IPS DF 19.7 (cell line): ENCODE measurements around the gene NDFIP2.

Experiments
- DNase-seq: peaks from one replicate; pipeline ENCODE4 v3.0.0-alpha.2; 2013; ENCODE audit warnings: low read depth, low spot score

Gene NDFIP2

DNA sequence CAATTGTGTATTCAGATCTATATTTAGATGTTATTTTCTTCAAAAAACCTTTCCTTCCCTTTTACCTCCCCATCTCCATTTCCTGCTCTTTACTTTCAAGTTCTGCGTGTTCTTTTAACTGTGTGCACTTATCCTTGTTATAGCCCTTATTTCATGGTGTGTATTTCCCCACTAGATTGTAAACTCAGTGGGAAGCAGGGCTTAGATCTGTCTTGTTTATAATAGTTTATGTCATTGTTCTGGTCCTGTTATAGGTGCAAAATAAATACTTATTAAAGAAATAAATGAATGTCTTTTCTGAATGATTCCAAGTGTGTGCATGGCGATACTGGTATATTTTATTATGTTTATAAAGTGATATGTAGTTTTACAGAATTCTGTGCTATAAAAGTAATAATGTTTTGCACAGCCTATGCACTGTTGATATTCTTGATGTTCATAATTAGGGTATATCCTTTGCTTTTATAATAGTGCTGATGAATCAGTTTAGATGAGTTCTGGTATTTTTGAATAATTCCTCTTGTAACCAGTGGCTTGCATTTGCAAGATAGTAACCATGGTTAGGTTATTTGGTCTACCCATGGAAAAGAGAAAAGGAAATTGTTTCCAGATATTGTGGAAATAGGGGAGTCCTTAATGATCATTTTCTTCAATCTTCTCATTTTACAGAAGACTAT lies 12.1 kb downstream of the NDFIP2 start:
- DNase-seq, result no peak

DNA sequence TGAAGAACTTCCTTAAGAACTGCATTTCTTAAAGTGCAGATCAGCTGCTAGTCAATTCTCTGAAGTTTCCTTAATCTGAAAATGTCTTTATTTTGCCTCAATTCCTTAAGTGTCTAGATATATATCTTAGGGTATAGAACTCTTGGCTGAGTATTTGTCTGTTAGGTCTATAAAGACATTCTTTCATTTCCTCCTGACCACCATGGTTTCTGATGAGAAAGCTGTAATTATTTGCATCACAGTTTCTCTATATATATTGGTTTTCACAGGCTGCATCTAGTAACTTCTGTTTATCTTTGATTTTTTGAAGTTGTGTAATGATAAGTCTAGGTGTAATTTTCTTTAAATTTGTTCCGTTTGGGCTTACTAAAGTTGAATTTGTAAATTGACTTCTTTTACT lies 15.2 kb downstream of the NDFIP2 start:
- no peak for DNase-seq

DNA sequence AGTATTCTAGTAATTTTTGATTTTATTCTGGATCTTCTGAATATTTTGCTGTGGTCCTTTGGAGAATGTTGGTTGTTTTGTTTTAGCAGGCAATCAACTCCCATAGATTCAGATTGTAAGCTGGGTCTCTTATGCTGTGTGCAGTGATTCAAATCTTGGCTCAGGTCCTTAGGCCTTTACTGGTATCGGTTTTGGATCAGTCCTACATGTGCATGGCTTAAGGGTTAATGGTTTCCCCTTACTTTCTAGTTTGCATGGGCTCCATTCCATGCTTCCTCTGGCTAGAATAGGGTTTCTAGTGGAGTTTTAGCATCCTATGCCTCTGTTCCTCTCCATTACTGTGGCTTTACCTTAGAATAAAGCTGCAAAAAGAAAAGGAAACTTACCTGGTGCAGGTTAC lies 16.1 kb downstream of the NDFIP2 start:
- no peak for DNase-seq

DNA sequence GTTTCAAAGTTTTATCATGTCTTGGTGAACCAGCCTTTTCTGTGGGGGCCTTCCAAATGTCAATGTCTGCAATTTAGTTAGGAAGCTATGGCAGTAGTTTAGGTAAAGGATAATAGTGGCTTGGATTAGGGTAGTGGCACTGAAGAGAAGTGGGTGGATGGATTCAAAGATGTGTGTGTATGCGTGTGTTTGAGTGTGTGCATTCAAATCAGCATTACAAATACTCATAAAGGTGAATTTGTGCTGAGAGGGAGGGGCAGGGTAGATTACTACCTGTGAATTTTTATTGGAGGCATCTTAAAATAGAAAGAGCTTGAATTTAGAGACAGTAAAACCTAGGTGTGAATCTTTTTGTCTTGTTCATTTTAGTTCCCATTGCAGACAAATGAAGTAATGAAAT lies 16.9 kb downstream of the NDFIP2 start:
- DNase-seq, result no peak

DNA sequence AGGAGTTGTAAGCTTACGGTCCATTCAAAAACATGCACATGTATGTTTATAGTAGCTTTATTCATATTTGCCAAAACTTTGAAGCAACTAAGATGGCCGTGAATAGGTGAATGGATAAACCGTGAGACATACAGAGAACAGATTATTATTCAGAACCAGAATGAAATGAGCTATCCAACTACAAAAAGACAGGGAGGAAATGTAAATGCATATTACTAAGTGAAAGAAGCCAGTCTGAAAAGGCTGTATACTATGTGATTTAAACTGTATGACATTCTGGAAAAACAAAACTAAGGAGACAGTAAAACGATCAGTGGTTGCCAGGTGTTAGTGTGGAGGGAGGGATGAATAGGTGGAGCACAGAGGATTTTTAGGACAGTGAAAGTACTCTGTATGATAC lies 19.9 kb downstream of the NDFIP2 start:
- DNase-seq, result no peak

DNA sequence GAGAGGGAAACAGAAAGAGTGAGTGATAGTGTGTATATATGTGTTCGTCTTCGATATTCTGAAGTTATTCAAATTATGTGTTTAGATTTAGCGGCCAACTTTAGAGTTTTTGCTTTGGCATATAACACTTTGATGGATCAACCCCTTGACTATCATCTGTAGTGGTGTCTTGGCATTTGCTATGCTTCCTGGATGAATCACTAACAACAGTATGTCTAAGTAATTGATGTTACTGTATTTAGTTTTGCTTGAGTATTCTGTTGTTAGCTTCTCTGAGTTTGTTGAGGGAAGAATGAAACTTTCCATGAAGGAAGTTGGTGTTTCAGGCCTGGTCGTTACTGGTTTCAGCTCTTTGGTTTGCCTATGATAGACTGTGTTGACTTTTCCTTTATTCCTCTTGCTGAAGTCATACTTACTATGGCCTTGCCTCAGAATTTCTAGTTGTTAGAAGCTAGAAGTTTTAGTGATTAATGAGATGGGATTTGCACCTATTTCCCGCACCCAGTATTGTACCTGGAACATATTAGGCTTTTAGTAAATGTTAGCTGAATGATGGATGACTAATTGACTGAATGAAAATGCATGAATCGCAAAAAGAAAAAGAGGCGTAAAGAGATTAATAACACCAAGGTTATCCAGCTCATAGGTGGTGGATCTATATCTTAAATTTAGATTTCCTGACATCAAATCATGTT lies 20.7 kb downstream of the NDFIP2 start:
- DNase-seq, result no peak

DNA sequence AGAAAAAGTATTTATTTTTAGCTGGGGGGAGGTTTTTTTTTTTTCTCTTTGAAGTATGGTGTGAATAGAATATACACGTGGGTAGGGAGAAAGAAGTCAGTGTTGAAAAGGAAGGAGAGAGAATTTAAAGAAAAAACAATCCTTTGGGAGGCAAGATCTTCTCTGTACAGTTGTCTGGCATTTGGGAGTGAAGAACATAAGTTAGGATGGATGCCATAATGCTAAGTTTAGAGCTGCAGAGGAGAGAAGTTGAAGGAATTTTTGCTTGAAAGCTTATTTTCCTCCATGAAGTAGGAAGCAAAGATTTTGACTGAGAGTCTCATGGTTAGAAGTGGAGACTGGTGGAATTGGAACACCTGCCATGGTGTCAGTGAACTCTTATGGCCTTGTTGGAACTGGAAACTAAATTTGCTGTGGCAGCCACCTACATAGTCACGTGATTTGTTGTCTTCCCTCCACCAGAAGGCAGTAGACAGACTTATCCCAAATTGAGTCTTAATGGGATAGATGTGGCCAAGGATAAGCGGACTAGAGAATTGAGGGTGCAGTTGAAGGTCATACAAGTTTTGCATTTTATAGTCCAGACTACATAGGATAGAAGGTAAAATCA lies 22.0 kb downstream of the NDFIP2 start:
- no peak for DNase-seq

DNA sequence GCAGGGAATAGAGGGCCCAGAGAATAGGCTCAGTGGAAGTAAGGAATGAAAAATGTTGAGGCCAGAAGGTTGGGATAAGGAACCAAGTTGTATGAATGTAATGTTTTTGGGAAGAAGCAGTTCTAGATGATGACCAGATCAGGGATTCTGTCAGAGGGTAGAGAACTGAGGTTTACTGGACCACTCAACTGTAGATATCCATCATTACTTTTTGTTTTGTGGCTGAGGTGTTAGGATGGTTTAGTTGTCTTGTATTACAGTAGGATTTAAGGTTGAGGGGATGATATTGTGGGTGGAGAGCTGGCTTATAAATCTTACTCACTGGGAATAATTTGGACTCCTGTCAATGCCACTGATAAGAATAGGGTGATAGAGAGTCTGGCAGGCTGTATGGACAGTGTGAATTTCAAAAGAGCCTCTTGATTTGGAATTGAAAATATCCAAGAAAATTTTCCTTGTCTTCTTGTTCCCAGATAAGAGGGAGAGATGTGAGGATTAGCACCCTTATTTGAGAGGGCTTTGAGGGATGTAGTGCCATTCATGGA lies 22.6 kb downstream of the NDFIP2 start:
- DNase-seq, result no peak

DNA sequence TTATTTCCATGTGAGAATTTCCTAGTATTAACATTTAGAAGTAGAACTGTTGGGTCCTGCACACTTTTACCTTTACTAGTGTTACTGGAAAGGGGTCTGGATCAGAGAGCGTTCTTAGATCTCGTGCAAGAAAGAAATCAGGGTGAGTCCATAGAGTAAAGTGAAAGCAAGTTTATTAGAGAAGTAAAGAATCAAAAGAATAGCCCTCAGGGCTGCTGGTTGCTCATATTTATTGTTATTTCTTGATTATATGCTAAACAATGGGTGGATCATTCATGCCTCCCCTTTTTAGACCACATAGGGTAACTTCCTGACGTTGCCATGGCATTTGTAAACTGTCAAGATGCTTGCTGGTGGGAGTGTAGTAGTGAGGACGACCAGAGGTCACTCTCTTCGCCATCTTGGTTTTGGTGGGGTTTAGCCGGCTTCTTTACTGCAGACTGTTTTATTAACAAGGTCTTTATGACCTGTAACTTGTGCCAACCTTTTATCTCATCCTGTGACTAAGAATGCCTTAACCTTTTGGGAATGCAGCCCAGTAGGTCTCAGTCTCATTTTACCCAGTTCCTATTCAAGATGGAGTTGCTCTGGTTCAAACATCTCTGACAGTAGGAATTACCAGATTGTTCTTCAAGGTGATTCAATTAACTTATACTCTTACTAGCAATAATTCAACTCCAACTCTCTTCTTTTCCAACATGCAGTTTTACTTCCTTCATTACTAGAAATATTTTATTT lies 27.4 kb downstream of the NDFIP2 start:
- no peak for DNase-seq

DNA sequence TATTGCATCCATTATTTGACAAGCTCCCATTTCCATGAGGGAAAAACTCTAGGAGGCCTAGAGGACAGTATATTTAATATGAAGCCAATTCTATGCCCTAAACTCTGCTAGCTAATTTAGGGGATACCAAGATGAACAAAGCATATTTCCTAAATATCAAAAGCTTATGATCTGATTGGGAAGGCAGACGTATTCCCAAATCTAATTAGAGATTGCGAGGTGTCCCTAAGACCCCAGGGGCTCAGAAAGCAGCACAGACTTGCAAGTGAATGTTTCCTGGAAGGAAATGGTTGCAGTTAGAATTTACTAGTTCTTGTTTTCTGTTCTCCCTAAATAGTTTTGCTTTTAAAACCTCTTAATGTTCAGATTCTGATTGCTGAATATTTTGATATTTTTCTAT lies 30.7 kb downstream of the NDFIP2 start:
- no peak for DNase-seq

DNA sequence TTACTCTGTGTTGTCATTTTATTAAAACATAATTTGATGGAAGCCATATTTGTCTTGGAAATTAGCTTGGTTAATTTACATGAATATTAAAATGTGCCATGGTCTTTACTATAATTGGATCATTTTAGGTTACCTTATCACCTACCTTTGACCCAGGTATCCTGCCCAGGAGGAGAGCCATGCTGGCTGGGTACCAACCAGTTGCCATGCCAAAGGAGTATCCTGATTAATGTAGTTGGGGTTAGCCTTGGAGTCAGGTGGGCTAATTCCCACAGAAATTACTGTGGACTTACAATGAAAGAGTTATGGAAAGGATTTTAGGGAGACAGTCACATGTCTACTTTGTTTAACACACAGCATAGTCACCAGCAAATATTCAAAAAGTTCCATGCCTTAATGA lies 32.0 kb downstream of the NDFIP2 start:
- no peak for DNase-seq

DNA sequence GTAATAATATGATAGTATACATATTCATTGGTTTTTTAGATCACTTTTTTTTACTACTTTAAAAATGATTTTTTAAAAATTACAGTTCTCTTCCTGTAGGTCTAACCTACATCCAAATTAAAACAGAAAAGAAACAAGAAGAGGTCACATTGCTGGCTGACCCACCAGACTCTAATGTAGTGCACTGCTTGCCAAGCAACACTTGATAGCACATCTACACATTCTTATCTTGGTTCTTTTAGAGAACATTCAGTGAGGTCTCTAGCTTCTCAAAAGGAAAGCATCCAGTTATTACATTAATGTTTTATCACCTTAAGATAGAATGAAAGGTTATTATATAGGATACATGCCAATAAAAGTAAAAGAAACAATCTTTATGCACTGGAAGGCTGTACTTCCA lies 35.6 kb downstream of the NDFIP2 start:
- DNase-seq, result no peak

DNA sequence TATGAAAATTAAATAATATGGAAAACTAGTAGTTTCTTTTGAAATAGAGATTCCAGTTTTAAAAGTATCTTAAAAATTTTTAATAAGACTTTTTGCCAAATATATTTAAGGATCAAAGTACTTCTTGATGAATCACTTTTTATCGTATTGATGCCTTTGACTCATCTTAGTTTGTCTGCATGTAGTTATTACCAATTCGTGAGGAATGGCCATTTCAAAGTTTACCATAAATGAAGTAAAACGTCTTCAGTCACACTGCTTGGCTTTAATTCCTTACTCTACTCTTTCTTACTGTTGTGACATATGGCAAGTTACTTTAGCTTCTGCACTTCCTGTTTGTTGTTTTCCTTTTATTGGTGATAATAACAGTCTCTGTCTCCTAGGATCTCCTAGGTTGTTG lies 38.3 kb downstream of the NDFIP2 start:
- no peak for DNase-seq

DNA sequence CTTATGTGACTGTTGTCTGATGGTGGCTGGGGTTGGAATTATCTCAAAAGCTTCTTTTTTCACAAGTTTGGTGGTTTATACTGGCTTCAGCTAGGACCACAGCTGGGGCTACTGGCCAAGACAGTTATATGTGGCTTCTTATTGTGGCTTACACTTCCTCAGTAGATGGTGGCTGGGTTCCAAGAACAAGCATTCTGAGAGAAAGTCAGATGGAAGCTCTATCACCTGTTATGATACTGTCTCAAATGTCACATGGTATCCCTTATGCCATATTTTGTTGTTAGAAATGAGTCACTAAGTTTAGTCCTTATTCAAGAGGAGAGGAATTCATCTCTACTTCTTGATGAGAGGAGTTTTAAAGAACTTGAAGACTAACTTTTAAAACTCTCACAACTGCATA lies 41.6 kb downstream of the NDFIP2 start:
- DNase-seq, result no peak

DNA sequence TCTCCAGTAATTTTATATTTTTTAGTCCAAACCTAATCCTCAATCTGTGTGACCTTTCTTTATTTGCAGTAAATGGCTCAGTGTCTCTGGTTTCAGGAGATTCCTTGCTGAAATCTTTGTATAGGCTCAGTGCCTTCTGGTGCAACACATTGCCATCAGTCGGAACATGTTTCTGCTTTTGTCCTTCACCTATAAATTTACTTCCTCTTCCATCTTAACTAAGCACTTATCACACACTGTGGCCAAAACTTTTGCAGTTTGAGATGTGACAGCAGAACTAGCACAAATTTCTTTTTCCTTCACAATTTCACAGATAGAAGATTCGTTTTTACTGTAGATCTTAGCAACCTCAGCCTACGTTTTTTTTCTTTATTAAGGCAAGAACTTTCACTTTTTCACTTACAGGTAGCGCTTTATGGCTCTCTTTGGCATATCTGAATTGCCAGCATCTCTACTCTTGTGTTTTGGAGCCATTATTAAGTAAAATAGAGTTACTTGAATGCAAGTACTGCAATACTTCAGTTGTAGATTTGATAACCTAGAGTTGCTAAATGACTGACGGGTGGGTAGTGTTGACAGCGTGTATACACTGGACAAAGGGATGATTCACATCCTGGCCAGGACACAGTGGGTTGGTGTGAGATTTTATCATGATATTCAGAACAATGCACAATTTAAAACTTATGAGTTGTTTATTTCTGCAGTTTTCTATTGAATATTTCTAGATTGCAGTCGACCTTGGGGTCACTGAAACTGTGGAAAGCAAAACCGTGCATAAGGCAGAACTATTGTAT lies 44.3 kb downstream of the NDFIP2 start:
- DNase-seq, result no peak

DNA sequence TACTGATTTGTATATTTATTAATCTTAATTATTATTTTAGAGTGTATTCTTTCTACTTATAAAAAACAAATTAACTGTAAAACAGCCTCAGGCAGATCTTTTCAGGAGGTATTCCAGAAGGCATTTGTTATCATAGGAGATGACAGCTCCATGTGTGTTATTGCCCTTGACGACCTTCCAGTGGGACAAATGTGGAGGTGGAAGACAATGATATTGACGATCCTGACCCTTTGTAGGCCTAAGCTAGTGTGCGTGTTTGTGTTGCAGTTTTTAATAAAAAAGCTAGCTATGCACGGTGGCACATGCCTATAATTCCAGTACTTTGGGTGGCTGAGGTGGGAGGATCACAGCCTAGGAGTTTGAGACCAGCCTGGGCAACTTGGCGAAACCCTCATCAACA lies 46.7 kb downstream of the NDFIP2 start:
- DNase-seq, result no peak

DNA sequence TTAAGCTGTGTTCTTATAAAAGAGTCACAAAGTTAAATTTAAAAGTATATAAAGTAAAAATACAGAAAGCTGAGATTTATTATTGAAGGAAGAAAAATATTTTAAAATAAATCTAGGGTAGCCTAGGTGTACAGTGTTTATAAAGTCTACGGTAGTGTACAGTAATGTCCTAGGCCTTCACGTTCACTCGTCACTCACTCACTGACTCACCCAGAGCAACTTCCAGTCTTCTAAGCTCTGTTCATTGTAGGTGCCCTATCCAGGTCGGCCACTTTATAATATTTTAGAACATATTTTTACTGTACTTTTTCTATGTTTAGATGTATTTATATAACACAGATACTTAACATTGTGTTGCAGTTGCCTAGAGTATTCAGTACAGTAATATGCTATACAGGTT lies 47.4 kb downstream of the NDFIP2 start:
- DNase-seq, result no peak

DNA sequence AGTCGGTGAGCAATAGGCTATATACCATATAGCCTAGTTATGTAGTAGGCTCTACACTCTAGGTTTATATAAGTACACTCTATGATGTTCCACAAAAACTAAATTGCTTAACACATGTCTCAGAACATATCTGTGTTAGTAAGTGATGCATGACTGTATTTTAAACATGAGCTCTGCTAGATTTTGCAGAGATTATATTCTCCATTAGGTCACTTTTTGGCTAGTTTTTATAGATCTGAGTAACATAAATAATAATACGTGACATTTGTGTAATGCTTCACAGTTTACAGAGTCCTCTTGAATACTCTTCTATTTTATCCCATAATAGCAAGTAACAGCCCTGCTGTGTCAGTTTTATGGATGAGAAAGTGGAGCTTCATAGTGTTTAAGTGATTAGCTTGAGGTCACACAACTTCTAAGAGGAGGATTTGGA lies 47.8 kb downstream of the NDFIP2 start:
- no peak for DNase-seq

DNA sequence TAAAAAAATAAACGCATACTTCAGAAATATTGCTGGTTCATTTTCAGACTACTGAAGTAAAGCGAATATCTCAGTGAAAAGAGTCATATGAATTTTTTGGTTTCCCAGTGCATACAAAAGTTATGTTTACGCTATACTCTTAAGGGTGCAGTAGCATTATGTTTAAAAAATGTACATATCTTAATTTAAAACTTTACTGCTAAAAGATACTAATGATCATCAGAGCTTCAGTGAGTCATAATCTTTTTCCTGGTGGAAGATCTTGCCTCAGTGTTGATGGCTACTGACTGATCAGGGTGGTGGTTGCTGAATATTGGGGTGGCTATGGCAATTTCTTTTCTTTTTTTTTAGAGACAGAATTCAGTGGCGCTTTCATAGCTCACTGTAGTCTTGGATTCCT lies 48.9 kb downstream of the NDFIP2 start:
- DNase-seq, result no peak

DNA sequence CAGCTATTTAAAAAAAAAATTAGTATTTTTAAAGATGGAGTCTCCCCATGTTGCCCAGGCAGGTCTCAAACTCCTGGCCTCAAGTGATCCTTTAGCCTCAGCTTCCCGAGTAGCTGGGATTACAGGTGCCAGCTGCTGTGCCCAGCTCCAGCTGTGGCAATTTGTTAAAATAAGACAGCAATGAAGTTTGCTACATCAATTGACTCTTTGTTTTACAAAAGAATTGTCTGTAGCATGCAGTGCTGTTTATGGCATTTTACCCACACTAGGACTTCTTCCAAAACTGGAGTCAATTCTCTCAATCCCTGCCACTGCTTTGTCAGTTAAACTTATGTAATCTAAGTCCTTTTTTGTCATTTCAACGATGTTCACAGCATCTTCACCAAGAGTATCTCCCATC lies 49.3 kb downstream of the NDFIP2 start:
- no peak for DNase-seq

DNA sequence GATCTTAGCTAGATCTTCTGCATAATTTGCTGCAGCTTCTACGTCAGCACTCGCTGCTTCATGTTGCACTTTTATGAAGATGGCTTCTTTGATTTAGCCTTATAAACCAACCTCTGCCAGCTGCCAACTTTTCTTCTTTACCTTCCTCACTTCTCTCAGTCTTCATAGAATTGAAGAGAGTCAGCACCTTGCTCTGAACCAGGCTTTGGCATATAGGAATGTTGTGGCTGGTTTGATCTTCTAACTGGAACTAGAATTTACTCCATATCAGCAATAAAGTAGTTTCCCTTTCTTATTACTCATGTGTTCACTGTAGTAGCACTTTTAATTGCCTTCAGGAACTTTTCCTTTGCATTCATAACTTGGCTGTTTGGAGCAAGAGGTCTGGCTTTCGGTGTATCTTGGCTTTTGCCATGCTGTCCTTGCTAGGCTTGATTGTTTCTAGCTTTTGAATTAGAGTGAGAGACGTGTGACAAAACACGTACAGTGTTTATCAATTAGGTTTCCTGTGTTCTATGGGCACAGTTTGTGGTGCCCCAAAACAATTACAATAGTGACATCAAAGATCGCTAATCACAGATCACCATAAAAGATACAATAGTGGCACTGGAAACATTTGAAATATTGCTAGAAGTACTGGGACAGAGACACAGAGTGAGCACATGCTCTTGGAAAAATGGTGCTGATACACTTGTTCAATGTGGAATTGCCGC lies 50.7 kb downstream of the NDFIP2 start:
- no peak for DNase-seq
